NCI-H774 (cell line): ENCODE measurements around the gene CYP2C18.
"Not testable (repeated sequence)": the region's sequence is repeated elsewhere in the genome, so short reads cannot be mapped to it uniquely, and the experiment has no call there.

ENCODE experiments used
- DNase-seq: peaks from one replicate; lab custom pipeline; 2025; lab: John Stamatoyannopoulos, UW

The CYP2C18 gene

GRCh38 chr10:94683214-94684054, at the start of gene CYP2C18:
TSS of gene CYP2C18 (plus strand) at chr10:94683729. CDS start at chr10:94683820, 91 bp downstream.
- DNase-seq: no peak

GRCh38 chr10:94638097-94638496, 45.4 kb upstream of the CYP2C18 start:
- not testable (repeated sequence) for DNase-seq

GRCh38 chr10:94639902-94640301, 43.6 kb upstream of the CYP2C18 start:
- DNase-seq: no peak

- no peak for DNase-seq
Measured at GRCh38 chr10:94640562-94640961, 43.0 kb upstream of the CYP2C18 start.

- DNase-seq: no peak
Measured at GRCh38 chr10:94641480-94641879, 42.0 kb upstream of the CYP2C18 start.

GRCh38 chr10:94644352-94644751, 39.2 kb upstream of the CYP2C18 start:
- DNase-seq: no peak

GRCh38 chr10:94645285-94645684, 38.2 kb upstream of the CYP2C18 start:
- DNase-seq: no peak

- DNase-seq: not testable (repeated sequence)
Measured at GRCh38 chr10:94655201-94655600, 28.3 kb upstream of the CYP2C18 start.

- not testable (repeated sequence) for DNase-seq
Measured at GRCh38 chr10:94663061-94663460, 20.5 kb upstream of the CYP2C18 start.

- DNase-seq: no peak
Measured at GRCh38 chr10:94666391-94667102, 17.0 kb upstream of the CYP2C18 start.

- no peak for DNase-seq
Measured at GRCh38 chr10:94673614-94674321, 9.8 kb upstream of the CYP2C18 start.

- no peak for DNase-seq
Measured at GRCh38 chr10:94676496-94676895, 7.0 kb upstream of the CYP2C18 start.

- no peak for DNase-seq
Measured at GRCh38 chr10:94677691-94678090, 5.8 kb upstream of the CYP2C18 start.

GRCh38 chr10:94678475-94678874, 5.1 kb upstream of the CYP2C18 start:
- no peak for DNase-seq

- DNase-seq: no peak
Measured at GRCh38 chr10:94680544-94680943, 3.0 kb upstream of the CYP2C18 start.

GRCh38 chr10:94682636-94683035, 893 bp upstream of the CYP2C18 start:
- peak; percentile 11 for DNase-seq

- no peak for DNase-seq
Measured at GRCh38 chr10:94687625-94688248, 4.2 kb downstream of the CYP2C18 start.

- no peak for DNase-seq
Measured at GRCh38 chr10:94706089-94706488, 22.6 kb downstream of the CYP2C18 start.

GRCh38 chr10:94710578-94710977, 27.0 kb downstream of the CYP2C18 start:
- no peak for DNase-seq

- DNase-seq: no peak
Measured at GRCh38 chr10:94725871-94726270, 42.3 kb downstream of the CYP2C18 start.

GRCh38 chr10:94735197-94735596, 51.7 kb downstream of the CYP2C18 start:
- no peak for DNase-seq

- DNase-seq: no peak
Measured at GRCh38 chr10:94738588-94738987, 55.1 kb downstream of the CYP2C18 start.
